Measurements from ENCODE around the gene CRTAC1.

Gene CRTAC1

GRCh38 chr10:97904018-97904381 lies 126.4 kb downstream of the CRTAC1 start:
- no peak overlapping the region for H2BK12ac ChIP-seq (ENCODE audit: low read length)
- H2AK5ac ChIP-seq (ENCODE audit: low read length), result no peak overlapping the region
- H3K4me2 ChIP-seq (ENCODE audit: low read length), result no peak overlapping the region
- H3K4ac ChIP-seq (ENCODE audit: low read depth, low read length), result no peak overlapping the region
- no peaks in the 10 kb centered on the region for H3K4me1 ChIP-seq (ENCODE audit: control insufficient read depth in 1 of 2, insufficient read depth in 2 of 2, low read length in 2 of 2)
- H2AFZ ChIP-seq (ENCODE audit: insufficient read depth, low read length, poor library complexity), result no peak overlapping the region
- no peak overlapping the region for H4K8ac ChIP-seq (ENCODE audit: low read depth, low read length)
- H2BK120ac ChIP-seq (ENCODE audit: insufficient read depth, low read length, poor library complexity), result no peak overlapping the region
- WGBS (ENCODE audit: extremely low coverage, insufficient coverage, insufficient read length), result no CpG with 5 or more reads among the region's 5 CpGs
- no peak overlapping the region for H2BK5ac ChIP-seq (ENCODE audit: low read depth, low read length, poor library complexity)
- H3K9me3 ChIP-seq (ENCODE audit: insufficient read depth, low read depth, low read length), result no peaks in the 10 kb centered on the region
- no peak overlapping the region for H4K12ac ChIP-seq (ENCODE audit: low read depth, low read length)
- H3K9ac ChIP-seq (ENCODE audit: low read length), result no peak overlapping the region
- H3K27ac ChIP-seq (ENCODE audit: low read depth, low read length), result no peak overlapping the region
- no peaks in the 10 kb centered on the region for H3K79me2 ChIP-seq (ENCODE audit: control insufficient read depth, insufficient read depth, low read length, poor library complexity)
- no peak overlapping the region for H3K23ac ChIP-seq (ENCODE audit: low read length)
- no peak overlapping the region for H3K18ac ChIP-seq (ENCODE audit: low read length)
- H3K79me1 ChIP-seq (ENCODE audit: low read length), result no peaks in the 10 kb centered on the region
- H3K36me3 ChIP-seq (ENCODE audit: control insufficient read depth in 1 of 2, insufficient read depth in 2 of 2, low read length in 2 of 2), result no peaks in the 10 kb centered on the region
- no peak overlapping the region for H4K91ac ChIP-seq (ENCODE audit: low read depth, low read length)
- no peak for DNase-seq
- H3K27me3 ChIP-seq (ENCODE audit: insufficient read depth, low read length), result no peaks in the 10 kb centered on the region
- no peak overlapping the region for H3K4me3 ChIP-seq (ENCODE audit: low read depth, low read length)
- no peak overlapping the region for H3K14ac ChIP-seq (ENCODE audit: low read length)

DNA sequence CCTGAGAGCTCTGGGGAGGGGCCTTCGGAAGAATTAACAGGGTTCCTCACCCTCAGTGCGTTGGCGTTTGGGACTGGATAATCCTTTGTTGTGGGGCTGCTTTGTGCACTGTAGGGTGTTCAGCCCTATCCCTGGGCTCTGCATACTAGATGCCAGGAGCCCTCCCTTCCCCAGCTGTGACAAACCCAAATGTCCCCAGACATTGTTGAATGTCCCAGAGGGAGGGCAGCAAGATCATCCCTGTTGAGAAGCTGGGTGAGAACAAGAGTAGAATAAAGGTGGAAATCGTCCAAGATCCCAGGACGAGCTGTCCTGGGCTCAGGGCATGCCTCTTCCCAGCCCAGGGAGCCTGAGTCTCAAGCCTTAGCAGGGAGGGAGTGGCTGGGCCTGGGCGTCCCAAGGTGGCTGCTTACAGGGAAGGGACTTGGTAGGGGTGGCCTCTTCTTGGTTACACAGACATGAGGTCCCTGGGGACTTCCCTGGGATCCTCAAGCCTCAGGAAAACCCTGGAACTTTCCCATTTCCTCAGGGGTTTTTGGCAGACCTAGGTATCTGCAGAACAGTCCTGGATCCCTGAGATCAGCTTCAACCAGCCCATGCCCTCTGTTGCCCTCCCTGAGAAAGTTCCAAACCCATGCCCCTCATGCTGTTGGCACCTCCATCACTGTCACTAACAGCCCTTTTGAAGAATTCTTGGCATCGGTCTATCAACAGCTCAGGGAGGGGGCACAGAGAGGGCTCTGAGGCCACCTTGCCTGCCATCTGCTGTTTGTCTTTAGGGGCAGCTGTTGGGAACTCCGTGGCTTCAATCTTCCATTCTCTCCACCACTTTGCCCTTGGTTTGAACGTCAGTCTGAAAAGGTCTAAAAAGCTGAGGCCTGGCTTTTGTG lies 127.0 kb downstream of the CRTAC1 start:
- Histone ChIP-seq H4K12ac (ENCODE audit: low read depth, low read length) (no peak overlapping the region), H3K79me1 (ENCODE audit: low read length) (no peaks in the 10 kb centered on the region), H3K79me2 (ENCODE audit: control insufficient read depth, insufficient read depth, low read length, poor library complexity) (no peaks in the 10 kb centered on the region), H3K18ac (ENCODE audit: low read length) (no peak overlapping the region), H2AK5ac (ENCODE audit: low read length) (no peak overlapping the region), H3K27me3 (ENCODE audit: insufficient read depth, low read length) (no peaks in the 10 kb centered on the region), H3K9me3 (ENCODE audit: insufficient read depth, low read depth, low read length) (no peaks in the 10 kb centered on the region), H2AFZ (ENCODE audit: insufficient read depth, low read length, poor library complexity) (no peak overlapping the region), H3K4me3 (ENCODE audit: low read depth, low read length) (no peak overlapping the region), H3K27ac (ENCODE audit: low read depth, low read length) (no peak overlapping the region), H3K36me3 (ENCODE audit: control insufficient read depth in 1 of 2, insufficient read depth in 2 of 2, low read length in 2 of 2) (no peaks in the 10 kb centered on the region), H2BK120ac (ENCODE audit: insufficient read depth, low read length, poor library complexity) (no peak overlapping the region), H3K23ac (ENCODE audit: low read length) (no peak overlapping the region), H3K14ac (ENCODE audit: low read length) (no peak overlapping the region), H3K4me1 (ENCODE audit: control insufficient read depth in 1 of 2, insufficient read depth in 2 of 2, low read length in 2 of 2) (no peaks in the 10 kb centered on the region), H2BK5ac (ENCODE audit: low read depth, low read length, poor library complexity) (no peak overlapping the region), H3K4ac (ENCODE audit: low read depth, low read length) (no peak overlapping the region), H3K4me2 (ENCODE audit: low read length) (no peak overlapping the region), H3K9ac (ENCODE audit: low read length) (no peak overlapping the region), H4K8ac (ENCODE audit: low read depth, low read length) (no peak overlapping the region), H2BK12ac (ENCODE audit: low read length) (no peak overlapping the region), H4K91ac (ENCODE audit: low read depth, low read length) (no peak overlapping the region)
- no CpG with 5 or more reads among the region's 9 CpGs for WGBS (ENCODE audit: extremely low coverage, insufficient coverage, insufficient read length)
- DNase-seq, result no peak

GRCh38 chr10:97901381-97901780 lies 129.0 kb downstream of the CRTAC1 start:
- Histone ChIP-seq H3K79me1 (ENCODE audit: low read length) (no peaks in the 10 kb centered on the region), H3K9me3 (ENCODE audit: insufficient read depth, low read depth, low read length) (no peaks in the 10 kb centered on the region), H3K18ac (ENCODE audit: low read length) (no peak overlapping the region), H3K4ac (ENCODE audit: low read depth, low read length) (no peak overlapping the region), H4K8ac (ENCODE audit: low read depth, low read length) (no peak overlapping the region), H3K9ac (ENCODE audit: low read length) (no peak overlapping the region), H3K4me3 (ENCODE audit: low read depth, low read length) (no peak overlapping the region), H3K14ac (ENCODE audit: low read length) (no peak overlapping the region), H2BK12ac (ENCODE audit: low read length) (no peak overlapping the region), H4K91ac (ENCODE audit: low read depth, low read length) (no peak overlapping the region), H2BK5ac (ENCODE audit: low read depth, low read length, poor library complexity) (no peak overlapping the region), H3K4me1 (ENCODE audit: control insufficient read depth in 1 of 2, insufficient read depth in 2 of 2, low read length in 2 of 2) (no peaks in the 10 kb centered on the region), H3K36me3 (ENCODE audit: control insufficient read depth in 1 of 2, insufficient read depth in 2 of 2, low read length in 2 of 2) (no peaks in the 10 kb centered on the region), H3K4me2 (ENCODE audit: low read length) (no peak overlapping the region), H3K23ac (ENCODE audit: low read length) (no peak overlapping the region), H3K27ac (ENCODE audit: low read depth, low read length) (no peak overlapping the region), H3K79me2 (ENCODE audit: control insufficient read depth, insufficient read depth, low read length, poor library complexity) (no peaks in the 10 kb centered on the region), H2AK5ac (ENCODE audit: low read length) (no peak overlapping the region), H4K12ac (ENCODE audit: low read depth, low read length) (no peak overlapping the region), H2BK120ac (ENCODE audit: insufficient read depth, low read length, poor library complexity) (no peak overlapping the region), H3K27me3 (ENCODE audit: insufficient read depth, low read length) (no peaks in the 10 kb centered on the region), H2AFZ (ENCODE audit: insufficient read depth, low read length, poor library complexity) (no peak overlapping the region)
- no peak for DNase-seq
- WGBS (ENCODE audit: extremely low coverage, insufficient coverage, insufficient read length), result no CpG with 5 or more reads among the region's 12 CpGs

DNA sequence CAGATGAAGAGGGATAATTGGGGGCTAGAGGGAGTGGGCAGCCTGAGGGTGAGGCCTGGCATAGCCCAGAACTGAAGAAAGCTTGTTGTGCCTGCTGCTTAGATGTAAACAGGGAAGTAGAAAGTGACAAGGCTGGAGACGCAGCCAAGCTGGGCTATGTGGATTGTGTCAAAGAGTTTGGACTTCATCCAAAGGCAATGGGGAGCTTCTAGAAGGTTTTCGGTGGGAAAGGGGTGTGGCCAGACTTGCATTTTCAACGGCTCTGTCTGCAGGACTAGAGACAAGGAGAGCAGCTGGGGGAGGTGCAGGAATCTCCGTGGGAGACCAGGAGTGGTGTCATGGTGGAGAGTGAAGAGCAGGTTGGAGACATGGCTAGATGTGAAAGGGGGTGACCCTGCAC lies 132.0 kb downstream of the CRTAC1 start:
- WGBS (ENCODE audit: extremely low coverage, insufficient coverage, insufficient read length), result no CpG with 5 or more reads among the region's 4 CpGs
- no peaks in the 10 kb centered on the region for H3K9me3 ChIP-seq (ENCODE audit: insufficient read depth, low read depth, low read length)
- no peak overlapping the region for H3K4me3 ChIP-seq (ENCODE audit: low read depth, low read length)
- H2BK120ac ChIP-seq (ENCODE audit: insufficient read depth, low read length, poor library complexity), result no peak overlapping the region
- no peak overlapping the region for H2BK12ac ChIP-seq (ENCODE audit: low read length)
- H3K9ac ChIP-seq (ENCODE audit: low read length), result no peak overlapping the region
- H3K79me1 ChIP-seq (ENCODE audit: low read length), result no peaks in the 10 kb centered on the region
- H3K27me3 ChIP-seq (ENCODE audit: insufficient read depth, low read length), result no peaks in the 10 kb centered on the region
- H3K4ac ChIP-seq (ENCODE audit: low read depth, low read length), result no peak overlapping the region
- no peak overlapping the region for H4K8ac ChIP-seq (ENCODE audit: low read depth, low read length)
- H4K12ac ChIP-seq (ENCODE audit: low read depth, low read length), result no peak overlapping the region
- no peaks in the 10 kb centered on the region for H3K4me1 ChIP-seq (ENCODE audit: control insufficient read depth in 1 of 2, insufficient read depth in 2 of 2, low read length in 2 of 2)
- H3K4me2 ChIP-seq (ENCODE audit: low read length), result no peak overlapping the region
- H2AK5ac ChIP-seq (ENCODE audit: low read length), result no peak overlapping the region
- no peak overlapping the region for H3K14ac ChIP-seq (ENCODE audit: low read length)
- H3K27ac ChIP-seq (ENCODE audit: low read depth, low read length), result no peak overlapping the region
- H4K91ac ChIP-seq (ENCODE audit: low read depth, low read length), result no peak overlapping the region
- no peak overlapping the region for H2AFZ ChIP-seq (ENCODE audit: insufficient read depth, low read length, poor library complexity)
- no peak overlapping the region for H3K18ac ChIP-seq (ENCODE audit: low read length)
- no peak for DNase-seq
- H3K79me2 ChIP-seq (ENCODE audit: control insufficient read depth, insufficient read depth, low read length, poor library complexity), result no peaks in the 10 kb centered on the region
- H3K36me3 ChIP-seq (ENCODE audit: control insufficient read depth in 1 of 2, insufficient read depth in 2 of 2, low read length in 2 of 2), result no peaks in the 10 kb centered on the region
- no peak overlapping the region for H3K23ac ChIP-seq (ENCODE audit: low read length)
- no peak overlapping the region for H2BK5ac ChIP-seq (ENCODE audit: low read depth, low read length, poor library complexity)

All from trophoblast cell (in vitro differentiated cells and primary cell).